Endothelial cell of umbilical vein (primary cell): Measurements from ENCODE around the gene MSANTD3. TPM values are rescaled to one million over a fixed set of nuclear protein-coding genes. Genes with fewer than 3 reads are reported as not detected.

Experiments used
- BruUV-seq: library from RNA; stranded (reverse); fragments of 400-500 nt; replicated peaks from 2 replicates; lab custom pipeline; 2021; lab: Mats Ljungman, UMichigan
- CTCF ChIA-PET: fragments of 300-600, 350-600 bp; sonication (Branson Sonifier 250); formaldehyde crosslinking; loops from one replicate; lab custom pipeline; 2021; ENCODE audit warnings: antibody characterized with exemption, inconsistent platforms; lab: Charles Lee
- POLR2A ChIA-PET: fragments of 300-600, 350-600 bp; sonication (Branson Sonifier 250); formaldehyde crosslinking; loops from one replicate; lab custom pipeline; 2021; ENCODE audit warnings: antibody characterized with exemption, inconsistent platforms; lab: Charles Lee
- DNase-seq: peaks from one replicate; pipeline ENCODE4 v3.0.0-alpha.2; 2011; ENCODE audit warnings: low read depth, low spot score
- FAIRE-seq: peaks from 2 replicates; lab custom pipeline; 2011; peaks lifted over from hg19 to GRCh38; lab: Jason Lieb, UNC
- H2AFZ ChIP-seq: 2 replicates; pipeline ENCODE4 v1.6.0; 2012; ENCODE audit warnings: low read depth, low read length, control low read depth, inconsistent platforms
- H3K27ac ChIP-seq: 2 replicates; pipeline ENCODE4 v1.5.1; 2011; ENCODE audit warnings: low read depth, mild to moderate bottlenecking, control low read depth, low read length, moderate library complexity; ENCODE audit not compliant: insufficient read depth
- H3K27me3 ChIP-seq, 2 experiments: 2 replicates each; pipeline versions ENCODE4 v1.6.0 to v1.6.1; 2011; ENCODE audit warnings: low read length in 2 of 2, mixed read lengths in 1 of 2; ENCODE audit not compliant: control insufficient read depth in 2 of 2, insufficient read depth in 2 of 2
- H3K36me3 ChIP-seq, 2 experiments: 2 replicates in 1 of 2; 3 replicates in 1 of 2; pipeline ENCODE4 v1.5.1; 2011; ENCODE audit warnings: low read length in 2 of 2, mild to moderate bottlenecking in 1 of 2, moderate library complexity in 1 of 2; ENCODE audit not compliant: control insufficient read depth in 2 of 2, insufficient read depth in 2 of 2; ENCODE audit errors: extremely low read depth in 1 of 2
- H3K4me1 ChIP-seq: 3 replicates; pipeline ENCODE4 v1.5.1; 2011; ENCODE audit warnings: mild to moderate bottlenecking, low read length; ENCODE audit not compliant: control insufficient read depth, insufficient read depth; ENCODE audit errors: extremely low read depth
- H3K4me2 ChIP-seq: 2 replicates; pipeline ENCODE4 v1.6.1; 2011; ENCODE audit warnings: low read length, control low read depth, mixed read lengths; ENCODE audit not compliant: insufficient read depth
- H3K4me3 ChIP-seq, 3 experiments: fragments of 200-600 bp in 1 of 3; sonication (generic), shearing (Covaris generic) in 1 of 3; replicated peaks in 1 of 3; 2 replicates each; pipeline ENCODE4 v1.5.1; 2011 to 2016; ENCODE audit warnings: control low read depth in 3 of 3, low read length in 3 of 3, mild to moderate bottlenecking in 2 of 3, inconsistent platforms in 1 of 3, low read depth in 1 of 3, moderate library complexity in 1 of 3; ENCODE audit not compliant: insufficient read depth in 1 of 3
- H3K79me2 ChIP-seq: 2 replicates; pipeline ENCODE4 v1.6.0; 2012; ENCODE audit warnings: low read length, inconsistent platforms; ENCODE audit not compliant: control insufficient read depth, insufficient read depth
- H3K9ac ChIP-seq: replicated peaks from 2 replicates; pipeline ENCODE3; 2011; ENCODE audit warnings: low read length, control low read depth; ENCODE audit not compliant: insufficient read depth; ENCODE audit errors: extremely low read depth
- H3K9me1 ChIP-seq: replicated peaks from 3 replicates; pipeline ENCODE4 v1.6.0; 2011; ENCODE audit warnings: mild to moderate bottlenecking, low read length; ENCODE audit not compliant: control insufficient read depth, insufficient read depth; ENCODE audit errors: extremely low read depth
- H3K9me3 ChIP-seq: replicated peaks from 2 replicates; pipeline ENCODE4 v1.5.1; 2012; ENCODE audit warnings: low read length, inconsistent platforms; ENCODE audit not compliant: control insufficient read depth, insufficient read depth
- H4K20me1 ChIP-seq: replicated peaks from 2 replicates; pipeline ENCODE3; 2011; ENCODE audit warnings: mild to moderate bottlenecking, low read length; ENCODE audit not compliant: control insufficient read depth, insufficient read depth; ENCODE audit errors: extremely low read depth
- CTCF ChIP-seq, 2 donors: IDR thresholded peaks; 1 replicate in 1 of 2; 2 replicates in 1 of 2; pipeline ENCODE4 v1.5.1; 2011; ENCODE audit warnings: low read length in 2 of 2, mild to moderate bottlenecking in 2 of 2, moderate library complexity in 2 of 2, control low read depth in 1 of 2, inconsistent platforms in 1 of 2, low read depth in 1 of 2; ENCODE audit not compliant: insufficient read depth in 1 of 2; ENCODE audit errors: extremely low read depth in 1 of 2
- EZH2 ChIP-seq: IDR thresholded peaks from 2 replicates; pipeline ENCODE4 v1.6.1; 2012; ENCODE audit warnings: borderline replicate concordance, low read depth, mild to moderate bottlenecking, moderate library complexity, low read length, inconsistent platforms; ENCODE audit not compliant: severe bottlenecking
- GATA2 ChIP-seq: IDR thresholded peaks from 2 replicates; pipeline ENCODE4 v1.7.0; 2011; ENCODE audit warnings: low read depth, mild to moderate bottlenecking, moderate library complexity, mixed read lengths, low read length; ENCODE audit not compliant: insufficient read length, insufficient read depth
- JUN ChIP-seq: IDR thresholded peaks from 2 replicates; pipeline ENCODE4 v1.6.1; 2011; ENCODE audit warnings: borderline replicate concordance, low read depth; ENCODE audit not compliant: insufficient read length, insufficient read depth
- MAX ChIP-seq: IDR thresholded peaks from 2 replicates; pipeline ENCODE4 v1.6.1; 2011; ENCODE audit not compliant: insufficient read depth, insufficient read length
- POLR2A ChIP-seq: IDR thresholded peaks from 2 replicates; pipeline ENCODE4 v1.6.1; 2012; ENCODE audit warnings: low read depth, mild to moderate bottlenecking, control low read depth, low read length
- dilution Hi-C: fragments of 300-500 bp; cut with MboI; formaldehyde crosslinking; loops from one replicate; pipeline ENCODE4 v1.15.0; 2019; ENCODE audit warnings: low sequenced_read_pairs; ENCODE audit not compliant: extremely low pct_ligation_motif_present
- intact Hi-C: fragments of 100-400 bp; cut with micrococcal nuclease; formaldehyde crosslinking; loops from one replicate; pipeline ENCODE4 v1.10.0; 2022
- polyA plus RNA-seq, 4 experiments: library from polyadenylated mRNA; depleted of rRNA in 3 of 4; stranded (reverse) in 3 of 4; unstranded in 1 of 4; fragments of >200 nt; gene quantifications; 2 replicates each; pipeline versions ENCODE4 v1.2.1 to v1.2.3, GENCODE V29; 2011 to 2012; ENCODE audit warnings: missing spikeins in 1 of 4
- total RNA-seq: library from RNA; stranded (reverse); gene quantifications from 2 replicates; pipeline ENCODE4 v1.2.3, GENCODE V29; 2021

MSANTD3 gene
- total and polyA plus RNA-seq, 2 donors (not counting 3 experiments of a cell fraction or from before 2014, with no cell fraction given), result 31.3 to 88.5 TPM

- Histone ChIP-seq H3K27me3 (no peaks in the 10 kb centered on the region), H2AFZ (no peak overlapping the region), H3K79me2 (peaks cover 74% of the 10 kb centered on the region), H3K4me3 (no peak overlapping the region), H3K9me1 (no peaks in the 10 kb centered on the region), H3K36me3 (no peaks in the 10 kb centered on the region), H3K9ac (no peak overlapping the region), H3K4me2 (peak overlapping the region; percentile 84), H3K27ac (peak overlapping the region; percentile 98), H3K9me3 (no peaks in the 10 kb centered on the region), H3K4me1 (peaks cover 36% of the 10 kb centered on the region), H4K20me1 (peaks cover under 1% of the 10 kb centered on the region)
- no TSS peak for BruUV-seq
- no peak for DNase-seq
- CTCF ChIA-PET, result interaction anchor here (0.8 to 2.8 kb wide), 3 partner anchors 104 to 1246 kb away, joined by 3 to 19 read pairs (median 7); no protein-coding TSS in a partner anchor
- POLR2A ChIA-PET, result no interaction called here
- TF ChIP-seq CTCF (IDR thresholded peaks at IDR 0.05; ENCODE audit: extremely low read depth in 1 of 2, insufficient read depth in 1 of 2, low read depth in 1 of 2, low read length in 2 of 2) (no peak), JUN (no peak), EZH2 (no peak), MAX (no peak), GATA2 (no peak), POLR2A (no peak)
- dilution Hi-C loops, result loop anchor here (25.0 kb wide), 1 partner anchor 93 kb away; no protein-coding TSS in a partner anchor
- FAIRE-seq, result no peak
- intact Hi-C loops, result no loop called here
Measured at GRCh38 chr9:100430286-100430940, 3.5 kb downstream of the MSANTD3 start.
